Loucy (cell line): ENCODE data around the gene MRO.

Experiments
- H2AFZ ChIP-seq: fragments of 200-600 bp; sonication (generic); 2 replicates; pipeline ENCODE4 v1.6.0; 2016; ENCODE audit warnings: antibody characterized with exemption, mild to moderate bottlenecking, low read length, moderate library complexity
- H3F3A ChIP-seq: fragments of 200-600 bp; 2 replicates; pipeline ENCODE4 v1.6.0; 2016; ENCODE audit warnings: antibody characterized with exemption, low read depth, mild to moderate bottlenecking
- H3K27me3 ChIP-seq: fragments of 200-600 bp; sonication (generic); 2 replicates; pipeline ENCODE4 v1.6.1; 2014; ENCODE audit warnings: low read length, mild to moderate bottlenecking; ENCODE audit not compliant: insufficient read depth, poor library complexity, severe bottlenecking
- H3K36me3 ChIP-seq: fragments of 200-600 bp; sonication (generic); 2 replicates; pipeline ENCODE4 v1.6.1; 2016; ENCODE audit warnings: low read length; ENCODE audit not compliant: insufficient read depth
- H3K4me1 ChIP-seq: fragments of 200-600 bp; sonication (generic); 2 replicates; pipeline ENCODE4 v1.5.1; 2014; ENCODE audit warnings: low read length, mild to moderate bottlenecking; ENCODE audit not compliant: insufficient read depth, poor library complexity, severe bottlenecking
- H3K4me2 ChIP-seq: fragments of 200-600 bp; sonication (generic); 2 replicates; pipeline ENCODE4 v1.6.0; 2014; ENCODE audit warnings: antibody characterized with exemption, low read length, low read depth, mild to moderate bottlenecking; ENCODE audit not compliant: poor library complexity, severe bottlenecking
- H3K4me3 ChIP-seq: fragments of 200-600 bp; sonication (generic); 2 replicates; pipeline ENCODE4 v1.5.1; 2014; ENCODE audit warnings: low read length, mild to moderate bottlenecking, mixed read lengths; ENCODE audit not compliant: poor library complexity, severe bottlenecking
- H3K79me2 ChIP-seq: fragments of 200-600 bp; sonication (generic); 2 replicates; pipeline ENCODE4 v1.6.1; 2014; ENCODE audit warnings: low read length; ENCODE audit not compliant: insufficient read depth
- H3K9ac ChIP-seq: fragments of 200-600 bp; sonication (generic); 2 replicates; pipeline ENCODE4 v1.6.0; 2014; ENCODE audit warnings: mild to moderate bottlenecking, low read depth, low read length, moderate library complexity; ENCODE audit not compliant: poor library complexity, severe bottlenecking
- H3K9me2 ChIP-seq: fragments of 200-600 bp; sonication (generic); replicated peaks from 2 replicates; pipeline ENCODE4 v1.6.1; 2016; ENCODE audit warnings: low read depth, low read length, mixed read lengths
- H3K9me3 ChIP-seq: fragments of 200-600 bp; sonication (generic); 2 replicates; pipeline ENCODE4 v1.6.1; 2014; ENCODE audit warnings: mild to moderate bottlenecking, antibody characterized with exemption, low read length, low read depth; ENCODE audit not compliant: insufficient read depth
- H4K20me1 ChIP-seq: fragments of 200-600 bp; sonication (generic); 2 replicates; pipeline ENCODE4 v1.6.0; 2014; ENCODE audit warnings: antibody characterized with exemption, low read length, mild to moderate bottlenecking; ENCODE audit not compliant: insufficient read depth, poor library complexity, severe bottlenecking
- CTCF ChIP-seq: fragments of 200-600 bp; sonication (generic); conservative IDR thresholded peaks from 2 replicates; pipeline ENCODE4 v1.5.1; 2014; ENCODE audit warnings: mild to moderate bottlenecking, antibody characterized with exemption, low read length
- EZH2phosphoT487 ChIP-seq: fragments of 200-600 bp; IDR thresholded peaks from 2 replicates; pipeline ENCODE4 v1.6.1; 2018; ENCODE audit warnings: antibody characterized with exemption, mild to moderate bottlenecking, moderate library complexity, borderline replicate concordance

The MRO gene

GRCh38 chr18:50748243-50749229 is 71.3 kb downstream of the MRO start:
- no peaks in the 10 kb centered on the region for H3K36me3 ChIP-seq
- H2AFZ ChIP-seq: no peak overlapping the region
- no peaks in the 10 kb centered on the region for H4K20me1 ChIP-seq
- no peak for TF ChIP-seq CTCF
- no peak for TF ChIP-seq EZH2phosphoT487
- no peaks in the 10 kb centered on the region for H3F3A ChIP-seq
- no peaks in the 10 kb centered on the region for H3K9me2 ChIP-seq
- no peaks in the 10 kb centered on the region for H3K9me3 ChIP-seq
- no peak overlapping the region for H3K4me3 ChIP-seq
- H3K79me2 ChIP-seq: no peaks in the 10 kb centered on the region
- H3K4me1 ChIP-seq: no peaks in the 10 kb centered on the region
- no peak overlapping the region for H3K4me2 ChIP-seq
- H3K9ac ChIP-seq: no peak overlapping the region
- H3K27me3 ChIP-seq: no peaks in the 10 kb centered on the region

DNA sequence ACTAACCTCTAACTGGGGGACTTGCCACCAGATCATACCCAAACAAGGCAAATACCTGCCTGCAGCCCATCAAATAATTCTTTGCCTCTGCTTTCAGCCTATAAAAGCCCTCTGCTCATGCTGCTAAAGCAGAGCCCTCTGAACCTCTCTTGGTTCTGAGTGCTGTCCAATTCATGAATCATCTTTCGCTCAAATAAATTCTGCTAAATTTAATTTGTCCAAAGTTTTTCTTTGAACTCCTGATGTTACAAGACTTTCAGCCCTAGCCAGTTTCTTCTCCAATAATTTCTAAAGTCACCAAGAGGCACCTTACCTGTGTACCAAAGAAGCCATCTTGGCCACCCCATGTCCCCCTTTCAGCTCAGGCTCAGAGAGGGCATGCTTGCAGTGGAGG is 72.0 kb downstream of the MRO start:
- Histone ChIP-seq H3F3A (no peaks in the 10 kb centered on the region), H3K79me2 (no peaks in the 10 kb centered on the region), H3K4me2 (no peak overlapping the region), H3K4me1 (no peaks in the 10 kb centered on the region), H4K20me1 (no peaks in the 10 kb centered on the region), H3K9me2 (no peaks in the 10 kb centered on the region), H3K36me3 (no peaks in the 10 kb centered on the region), H3K27me3 (no peaks in the 10 kb centered on the region), H2AFZ (no peak overlapping the region), H3K9me3 (no peaks in the 10 kb centered on the region), H3K9ac (no peak overlapping the region), H3K4me3 (no peak overlapping the region)
- no peak for TF ChIP-seq EZH2phosphoT487
- no peak for TF ChIP-seq CTCF

- TF ChIP-seq CTCF (no peak), EZH2phosphoT487 (no peak)
- Histone ChIP-seq H3K9me3 (no peaks in the 10 kb centered on the region), H2AFZ (no peak overlapping the region), H3K79me2 (no peaks in the 10 kb centered on the region), H3K4me1 (no peaks in the 10 kb centered on the region), H3K9me2 (no peaks in the 10 kb centered on the region), H3K27me3 (no peaks in the 10 kb centered on the region), H3K4me2 (no peak overlapping the region), H3F3A (no peaks in the 10 kb centered on the region), H4K20me1 (no peaks in the 10 kb centered on the region), H3K36me3 (no peaks in the 10 kb centered on the region), H3K4me3 (no peak overlapping the region), H3K9ac (no peak overlapping the region)
These were observed 73.9 kb downstream of the MRO start for GRCh38 chr18:50745945-50746344.
